ENCODE measurements around the gene MEGF10.

DNA sequence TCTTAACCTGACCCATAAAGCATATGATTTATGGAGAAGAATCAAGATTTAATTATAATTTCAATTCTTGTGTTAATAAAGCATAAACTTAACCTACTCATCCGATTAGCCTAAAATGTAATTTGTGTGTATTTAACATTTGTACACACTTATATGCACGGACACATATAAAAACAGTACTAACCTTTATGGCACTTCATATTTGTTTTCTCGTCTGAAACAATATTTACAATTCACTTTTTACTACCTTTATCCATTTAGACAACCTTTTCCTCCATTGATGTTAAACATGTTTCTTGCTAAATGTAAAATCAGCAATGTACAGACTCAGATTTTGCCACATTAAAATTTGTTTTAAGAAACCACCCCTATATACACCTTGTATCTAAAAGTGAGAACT lies 22.8 kb downstream of the MEGF10 start:
- TF ChIP-seq, protein P1, sequence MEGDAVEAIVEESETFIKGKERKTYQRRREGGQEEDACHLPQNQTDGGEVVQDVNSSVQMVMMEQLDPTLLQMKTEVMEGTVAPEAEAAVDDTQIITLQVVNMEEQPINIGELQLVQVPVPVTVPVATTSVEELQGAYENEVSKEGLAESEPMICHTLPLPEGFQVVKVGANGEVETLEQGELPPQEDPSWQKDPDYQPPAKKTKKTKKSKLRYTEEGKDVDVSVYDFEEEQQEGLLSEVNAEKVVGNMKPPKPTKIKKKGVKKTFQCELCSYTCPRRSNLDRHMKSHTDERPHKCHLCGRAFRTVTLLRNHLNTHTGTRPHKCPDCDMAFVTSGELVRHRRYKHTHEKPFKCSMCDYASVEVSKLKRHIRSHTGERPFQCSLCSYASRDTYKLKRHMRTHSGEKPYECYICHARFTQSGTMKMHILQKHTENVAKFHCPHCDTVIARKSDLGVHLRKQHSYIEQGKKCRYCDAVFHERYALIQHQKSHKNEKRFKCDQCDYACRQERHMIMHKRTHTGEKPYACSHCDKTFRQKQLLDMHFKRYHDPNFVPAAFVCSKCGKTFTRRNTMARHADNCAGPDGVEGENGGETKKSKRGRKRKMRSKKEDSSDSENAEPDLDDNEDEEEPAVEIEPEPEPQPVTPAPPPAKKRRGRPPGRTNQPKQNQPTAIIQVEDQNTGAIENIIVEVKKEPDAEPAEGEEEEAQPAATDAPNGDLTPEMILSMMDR (IDR thresholded peaks at IDR 0.05) = no peak
- TF ChIP-seq POLR2A (IDR thresholded peaks at IDR 0.05) = no peak

Measured in gastroesophageal sphincter (tissue), 3 donors.